Measurements from ENCODE around the gene RBFA. TPM values are rescaled to one million over a fixed set of nuclear protein-coding genes. Genes with fewer than 3 reads are reported as not detected.

RBFA gene
- total and polyA plus RNA-seq, 2 experiments from 2014 or later = 21.4 to 29.4 TPM

DNA sequence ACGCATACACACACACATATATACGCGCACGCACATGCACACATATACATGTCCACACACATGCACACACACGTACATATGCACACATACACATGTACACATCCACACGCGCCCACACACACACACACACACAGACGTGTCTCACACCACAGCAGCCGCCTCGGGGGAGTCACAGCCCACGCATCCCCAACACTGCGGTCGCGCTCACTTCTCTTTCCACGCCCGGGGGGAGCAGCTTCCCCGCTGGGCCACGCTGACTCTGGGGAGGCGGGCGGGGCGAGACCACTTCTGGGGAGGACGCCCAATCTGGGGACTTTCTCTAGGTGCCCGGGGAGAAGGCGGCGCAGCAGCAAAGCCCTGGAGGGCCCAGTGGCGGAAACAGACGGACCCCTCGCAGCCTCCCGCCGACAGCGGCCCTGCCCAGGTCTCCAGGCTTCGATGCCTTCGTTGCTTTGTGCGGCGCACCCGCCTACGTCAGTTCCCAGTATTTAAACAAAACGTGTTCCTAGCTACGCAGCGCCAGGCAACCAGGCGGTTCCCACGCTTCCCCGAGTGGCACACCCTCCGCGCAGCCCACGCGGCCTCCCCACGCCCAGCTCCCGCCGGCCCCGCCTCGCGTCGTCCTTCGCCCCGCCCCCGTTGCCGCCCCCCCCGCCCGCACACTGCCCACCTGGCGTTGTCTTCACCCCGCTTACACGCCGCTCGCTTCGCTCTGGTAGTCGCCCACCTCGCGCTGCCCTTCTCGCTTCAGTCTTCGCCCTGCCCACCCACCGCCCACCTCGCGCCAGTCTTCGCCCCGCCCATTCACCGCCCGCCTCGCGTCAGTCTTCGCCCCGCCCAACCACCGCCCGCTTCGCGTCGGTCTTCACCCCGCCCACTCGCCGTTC, 810 bp upstream of the RBFA start:
- no peaks in the 10 kb centered on the region for H3K9me2 ChIP-seq (replicated peaks; ENCODE audit: insufficient read depth)
- H3K9me3 ChIP-seq (ENCODE audit: low read depth) = no peaks in the 10 kb centered on the region
- peaks cover 29% of the 10 kb centered on the region for H3K79me2 ChIP-seq
- H4K20me1 ChIP-seq (ENCODE audit: insufficient read depth, poor library complexity, severe bottlenecking) = no peaks in the 10 kb centered on the region
- H3K27me3 ChIP-seq = no peaks in the 10 kb centered on the region
- H3K4me2 ChIP-seq = peak overlapping the region; percentile 93
- H3K4me3 ChIP-seq = peak overlapping the region; percentile 50
- WGBS (ENCODE audit: low lambda C conversion rate, missing lambda C conversion rate) = 13% methylated on average over 39 of the region's 90 CpGs
- peaks cover 11% of the 10 kb centered on the region for H3K4me1 ChIP-seq (ENCODE audit: insufficient read depth)
- TF ChIP-seq EZH2phosphoT487 (IDR thresholded peaks at IDR 0.05; ENCODE audit: low read depth, severe bottlenecking, unreplicated experiment) (no peak), EZH2 (IDR thresholded peaks at IDR 0.05; ENCODE audit: borderline replicate concordance) (no peak)
- TF ChIP-seq, protein P1, sequence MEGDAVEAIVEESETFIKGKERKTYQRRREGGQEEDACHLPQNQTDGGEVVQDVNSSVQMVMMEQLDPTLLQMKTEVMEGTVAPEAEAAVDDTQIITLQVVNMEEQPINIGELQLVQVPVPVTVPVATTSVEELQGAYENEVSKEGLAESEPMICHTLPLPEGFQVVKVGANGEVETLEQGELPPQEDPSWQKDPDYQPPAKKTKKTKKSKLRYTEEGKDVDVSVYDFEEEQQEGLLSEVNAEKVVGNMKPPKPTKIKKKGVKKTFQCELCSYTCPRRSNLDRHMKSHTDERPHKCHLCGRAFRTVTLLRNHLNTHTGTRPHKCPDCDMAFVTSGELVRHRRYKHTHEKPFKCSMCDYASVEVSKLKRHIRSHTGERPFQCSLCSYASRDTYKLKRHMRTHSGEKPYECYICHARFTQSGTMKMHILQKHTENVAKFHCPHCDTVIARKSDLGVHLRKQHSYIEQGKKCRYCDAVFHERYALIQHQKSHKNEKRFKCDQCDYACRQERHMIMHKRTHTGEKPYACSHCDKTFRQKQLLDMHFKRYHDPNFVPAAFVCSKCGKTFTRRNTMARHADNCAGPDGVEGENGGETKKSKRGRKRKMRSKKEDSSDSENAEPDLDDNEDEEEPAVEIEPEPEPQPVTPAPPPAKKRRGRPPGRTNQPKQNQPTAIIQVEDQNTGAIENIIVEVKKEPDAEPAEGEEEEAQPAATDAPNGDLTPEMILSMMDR (IDR thresholded peaks at IDR 0.05; ENCODE audit: poor library complexity) = no peak
- H3K36me3 ChIP-seq (replicated peaks; ENCODE audit: insufficient read depth, low read depth) = no peaks in the 10 kb centered on the region
- no peak for DNase-seq (ENCODE audit: low spot score)
- H3K27ac ChIP-seq = peak overlapping the region; percentile 92
- peak overlapping the region; percentile 88 for H2AFZ ChIP-seq

DNA sequence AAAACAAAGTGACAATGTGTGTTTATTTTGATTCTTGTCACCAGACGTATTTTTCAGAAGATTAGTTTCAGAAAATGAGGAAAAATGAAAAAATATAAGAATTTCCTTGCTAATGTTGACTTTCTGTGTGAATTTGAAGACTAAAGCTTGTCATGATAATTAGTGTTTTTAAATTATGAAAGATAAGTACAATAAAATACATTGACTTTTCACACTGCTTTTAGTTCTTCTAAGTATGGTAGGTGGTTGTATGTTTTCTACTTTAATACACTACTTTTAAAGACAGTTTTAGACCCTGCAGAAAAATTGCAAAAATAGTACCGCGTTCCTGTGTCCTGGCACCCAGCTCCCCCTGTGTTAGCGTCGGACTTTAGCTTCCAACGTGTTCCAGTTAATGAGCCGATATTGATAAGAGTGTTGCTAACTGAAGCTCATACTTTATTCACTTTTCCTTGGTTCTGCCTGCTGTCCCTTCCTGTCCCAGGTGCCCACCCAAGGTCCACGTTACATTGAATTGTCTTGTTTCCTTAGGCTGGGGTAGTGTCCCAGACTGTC, 695 bp downstream of the RBFA start:
- Histone ChIP-seq H4K20me1 (ENCODE audit: insufficient read depth, poor library complexity, severe bottlenecking) (no peaks in the 10 kb centered on the region), H2AFZ (peak overlapping the region; percentile 63), H3K36me3 (replicated peaks; ENCODE audit: insufficient read depth, low read depth) (no peaks in the 10 kb centered on the region), H3K9me2 (replicated peaks; ENCODE audit: insufficient read depth) (no peaks in the 10 kb centered on the region), H3K27me3 (no peaks in the 10 kb centered on the region), H3K4me2 (peak overlapping the region; percentile 92), H3K4me1 (ENCODE audit: insufficient read depth) (peaks cover 11% of the 10 kb centered on the region), H3K9me3 (ENCODE audit: low read depth) (no peaks in the 10 kb centered on the region), H3K27ac (peak overlapping the region; percentile 83), H3K4me3 (peak overlapping the region; percentile 78), H3K79me2 (peaks cover 29% of the 10 kb centered on the region)
- 12% methylated on average over 8 of the region's 8 CpGs for WGBS (ENCODE audit: low lambda C conversion rate, missing lambda C conversion rate)
- DNase-seq (ENCODE audit: low spot score) = no peak
- TF ChIP-seq EZH2 (IDR thresholded peaks at IDR 0.05; ENCODE audit: borderline replicate concordance) (no peak), EZH2phosphoT487 (IDR thresholded peaks at IDR 0.05; ENCODE audit: low read depth, severe bottlenecking, unreplicated experiment) (no peak)
- TF ChIP-seq, protein P1 (IDR thresholded peaks at IDR 0.05; ENCODE audit: poor library complexity) = no peak

DNA sequence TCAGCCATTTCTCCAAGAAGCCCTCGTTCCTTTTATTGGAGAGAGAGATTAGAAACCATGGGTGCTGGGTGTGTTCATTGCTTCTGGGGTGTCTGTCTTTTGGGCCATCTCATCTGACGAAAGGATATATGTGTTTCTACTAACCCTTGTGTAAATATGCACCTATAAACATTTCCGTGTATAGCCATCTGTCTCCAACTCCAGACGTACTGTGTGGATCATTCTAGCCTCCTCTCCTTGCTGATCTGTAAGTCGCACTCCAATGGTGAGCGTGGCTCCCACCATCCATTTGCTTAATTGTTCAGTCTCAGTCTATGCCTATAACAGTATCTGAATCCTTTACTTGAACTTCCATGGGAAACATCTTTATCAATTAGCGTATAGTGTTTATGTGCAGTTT, 1.8 kb downstream of the RBFA start:
- no peak overlapping the region for H2AFZ ChIP-seq
- H3K4me3 ChIP-seq = no peak overlapping the region
- peaks cover 11% of the 10 kb centered on the region for H3K4me1 ChIP-seq (ENCODE audit: insufficient read depth)
- TF ChIP-seq EZH2phosphoT487 (IDR thresholded peaks at IDR 0.05; ENCODE audit: low read depth, severe bottlenecking, unreplicated experiment) = no peak
- TF ChIP-seq, protein P1 (IDR thresholded peaks at IDR 0.05; ENCODE audit: poor library complexity) = no peak
- TF ChIP-seq EZH2 (IDR thresholded peaks at IDR 0.05; ENCODE audit: borderline replicate concordance) = no peak
- H4K20me1 ChIP-seq (ENCODE audit: insufficient read depth, poor library complexity, severe bottlenecking) = no peaks in the 10 kb centered on the region
- H3K9me3 ChIP-seq (ENCODE audit: low read depth) = no peaks in the 10 kb centered on the region
- no peaks in the 10 kb centered on the region for H3K9me2 ChIP-seq (replicated peaks; ENCODE audit: insufficient read depth)
- peak overlapping the region; percentile 92 for H3K4me2 ChIP-seq
- peaks cover 29% of the 10 kb centered on the region for H3K79me2 ChIP-seq
- H3K27me3 ChIP-seq = no peaks in the 10 kb centered on the region
- H3K27ac ChIP-seq = no peak overlapping the region
- WGBS (ENCODE audit: low lambda C conversion rate, missing lambda C conversion rate) = 87% methylated on average over 7 of the region's 7 CpGs
- DNase-seq (ENCODE audit: low spot score) = no peak
- H3K36me3 ChIP-seq (replicated peaks; ENCODE audit: insufficient read depth, low read depth) = no peaks in the 10 kb centered on the region
